Panc1 (cell line): Measurements from ENCODE around the gene PCBP2. TPM values are rescaled to one million over a fixed set of nuclear protein-coding genes. Genes with fewer than 3 reads are reported as not detected.

Experiments used
- ATAC-seq: fragments of 200-7000 bp; cut with Tn5 transposase; 2 replicates; pipeline ENCODE4 v1.9.1; 2020; ENCODE audit warnings: mild to moderate bottlenecking, moderate library complexity
- BruUV-seq: library from RNA; stranded (reverse); fragments of 400-500 nt; replicated peaks from 2 replicates; lab custom pipeline; 2021; lab: Mats Ljungman, UMichigan
- CTCF ChIA-PET: fragments of 300-600 bp; sonication (Branson Sonifier 250); formaldehyde crosslinking; loops from one replicate; lab custom pipeline; 2022; ENCODE audit warnings: antibody characterized with exemption; lab: Charles Lee
- POLR2A ChIA-PET: fragments of 300-600 bp; sonication (Branson Sonifier 250); formaldehyde crosslinking; loops from one replicate; lab custom pipeline; 2022; ENCODE audit warnings: antibody characterized with exemption; lab: Charles Lee
- DNase-seq: peaks from one replicate; pipeline ENCODE4 v3.0.0-alpha.2; 2010; ENCODE audit warnings: low read depth, low spot score
- H3K27ac ChIP-seq: 2 replicates; pipeline ENCODE4 v1.5.1; 2011; ENCODE audit warnings: mild to moderate bottlenecking, low read length, inconsistent platforms
- H3K27me3 ChIP-seq: fragments of 200-500 bp; sonication (Bioruptor generic); 2 replicates; pipeline ENCODE4 v1.6.0; 2014; ENCODE audit warnings: low read length, inconsistent platforms; ENCODE audit not compliant: control insufficient read depth, insufficient read depth
- H3K36me3 ChIP-seq: fragments of 200-500 bp; sonication (Bioruptor generic); 2 replicates; pipeline ENCODE4 v1.5.1; 2014; ENCODE audit warnings: inconsistent platforms, mild to moderate bottlenecking, low read length, moderate library complexity; ENCODE audit not compliant: control insufficient read depth, insufficient read depth
- H3K4me1 ChIP-seq: 2 replicates; pipeline ENCODE4 v1.5.1; 2011; ENCODE audit warnings: inconsistent platforms, mild to moderate bottlenecking, low read length, moderate library complexity; ENCODE audit not compliant: control insufficient read depth, insufficient read depth
- H3K4me3 ChIP-seq, 2 experiments: 2 replicates each; pipeline ENCODE4 v1.5.1; 2011 to 2012; ENCODE audit warnings: low read depth in 2 of 2, low read length in 2 of 2, mild to moderate bottlenecking in 2 of 2, inconsistent platforms in 1 of 2, moderate library complexity in 1 of 2
- H3K9me3 ChIP-seq: fragments of 200-500 bp; sonication (Bioruptor generic); 2 replicates; pipeline ENCODE4 v1.5.1; 2014; ENCODE audit warnings: low read depth, mild to moderate bottlenecking, inconsistent platforms, low read length, moderate library complexity; ENCODE audit not compliant: control insufficient read depth, insufficient read depth
- CTCF ChIP-seq: fragments of 450-650 bp; IDR thresholded peaks from 2 replicates; pipeline ENCODE4 v1.5.1; 2017; ENCODE audit warnings: mild to moderate bottlenecking
- POLR2AphosphoS5 ChIP-seq: IDR thresholded peaks from 2 replicates; pipeline ENCODE4 v1.6.1; 2012; ENCODE audit warnings: mild to moderate bottlenecking, low read depth, low read length, moderate library complexity
- REST ChIP-seq, 2 experiments: IDR thresholded peaks; 2 replicates each; pipeline ENCODE4 v1.6.1; 2011 to 2012; ENCODE audit warnings: low read depth in 2 of 2, control low read depth in 1 of 2, low read length in 1 of 2, mild to moderate bottlenecking in 1 of 2, moderate library complexity in 1 of 2; ENCODE audit not compliant: insufficient read depth in 1 of 2
- SIN3A ChIP-seq: IDR thresholded peaks from 2 replicates; pipeline ENCODE4 v1.6.1; 2012; ENCODE audit warnings: low read depth, mild to moderate bottlenecking, low read length, moderate library complexity, borderline replicate concordance; ENCODE audit not compliant: insufficient read depth
- TCF7L2 ChIP-seq: IDR thresholded peaks from 2 replicates; pipeline ENCODE4 v1.6.1; 2011; ENCODE audit warnings: mild to moderate bottlenecking, low read depth, low read length, inconsistent platforms
- in situ Hi-C: cut with HindIII; loops from 2 replicates; pipeline ENCODE4 v1.10.0; 2016; ENCODE audit warnings: low sequenced_read_pairs, low pct_unique_long_range_greater_than_20kb
- intact Hi-C: fragments of 100-400 bp; cut with micrococcal nuclease; formaldehyde crosslinking; loops from one replicate; pipeline ENCODE4 v1.10.0; 2022; ENCODE audit not compliant: unreplicated experiment
- total RNA-seq: library from RNA; stranded (reverse); gene quantifications from one replicate; pipeline ENCODE4 v1.2.1, GENCODE V29; 2021; ENCODE audit not compliant: unreplicated experiment

Gene PCBP2
- total RNA-seq, 1 experiment from 2014 or later: 836 TPM

- CTCF ChIA-PET: interaction anchor here (0.6 kb wide), 1 partner anchor 50 kb away, joined by 5 read pairs; no protein-coding TSS in a partner anchor
- H3K4me1 ChIP-seq: peaks cover 35% of the 10 kb centered on the region
- intact Hi-C loops (no loop called here), in situ Hi-C loops (no loop called here)
- POLR2A ChIA-PET: interaction anchor here (0.5 to 1.2 kb wide), 7 partner anchors 14 to 707 kb away, joined by 3 to 6 read pairs (median 3); no protein-coding TSS in a partner anchor
- DNase-seq (peak; percentile 96), ATAC-seq (peak; percentile 88)
- H3K4me3 ChIP-seq: peak within 1 kb of the TSS; percentile 66 to 80
- H3K27me3 ChIP-seq: no peaks in the 10 kb centered on the region
- TF ChIP-seq REST (IDR thresholded peaks at IDR 0.05; ENCODE audit: insufficient read depth in 1 of 2, low read depth in 2 of 2, low read length in 1 of 2): no peak
- peak; percentile 86 for TF ChIP-seq POLR2AphosphoS5
- TF ChIP-seq SIN3A: 0 out of 2 replicates have a peak, but pooled peaks have one; percentile 13
- TF ChIP-seq CTCF: no peak
- TF ChIP-seq TCF7L2: no peak
- no TSS peak for BruUV-seq
- no peaks in the 10 kb centered on the region; the same call in 1 of the 2 replicates for H3K36me3 ChIP-seq
- H3K9me3 ChIP-seq: no peaks in the 10 kb centered on the region
- peak within 1 kb of the TSS; percentile 98 for H3K27ac ChIP-seq
These were observed 49.1 kb downstream of the PCBP2 start, which contains the start of gene TARBP2 for GRCh38 chr12:53500776-53501614. Gene TARBP2, plus strand, starts transcription at chr12:53501283. Its CDS starts 126 bp downstream, at chr12:53501409.

DNA sequence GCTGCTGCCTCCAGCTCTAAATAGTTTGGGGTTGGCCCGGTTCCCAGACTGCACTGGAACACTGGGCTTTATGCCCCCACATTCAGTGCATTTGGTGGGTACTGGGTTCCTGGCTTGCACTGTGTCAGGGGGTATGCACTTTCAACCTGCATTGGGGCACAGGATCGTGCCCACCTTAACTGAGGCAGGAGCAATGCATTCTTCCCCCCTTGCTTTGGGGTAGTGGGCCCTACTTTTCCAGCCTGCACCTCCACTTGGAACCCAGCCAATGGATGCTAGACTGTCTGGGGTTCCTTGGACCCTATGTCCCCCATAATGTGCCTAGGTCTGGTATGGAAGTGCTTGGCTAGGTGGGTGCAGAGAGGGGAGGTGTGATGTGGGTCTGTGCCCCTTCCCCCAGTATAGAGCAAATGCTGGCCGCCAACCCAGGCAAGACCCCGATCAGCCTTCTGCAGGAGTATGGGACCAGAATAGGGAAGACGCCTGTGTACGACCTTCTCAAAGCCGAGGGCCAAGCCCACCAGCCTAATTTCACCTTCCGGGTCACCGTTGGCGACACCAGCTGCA, 49.8 kb downstream of the PCBP2 start:
- BruUV-seq: TSS peak; percentile 79
- intact Hi-C loops (no loop called here), in situ Hi-C loops (no loop called here)
- DNase-seq: no peak
- CTCF ChIA-PET: interaction anchor here (0.6 kb wide), 1 partner anchor 51 kb away, joined by 5 read pairs; no protein-coding TSS in a partner anchor
- no peaks in the 10 kb centered on the region; the same call in none of the 2 replicates for H3K36me3 ChIP-seq
- no peak for ATAC-seq
- peaks cover 35% of the 10 kb centered on the region for H3K4me1 ChIP-seq
- no peaks in the 10 kb centered on the region for H3K27me3 ChIP-seq
- H3K27ac ChIP-seq: peak overlapping the region; percentile 98
- H3K9me3 ChIP-seq: no peaks in the 10 kb centered on the region
- POLR2A ChIA-PET: interaction anchor here (1.0 to 1.2 kb wide), 3 partner anchors 14 to 80 kb away, joined by 3 to 6 read pairs (median 3); no protein-coding TSS in a partner anchor
- H3K4me3 ChIP-seq: peak overlapping the region; percentile 66 to 80
- TF ChIP-seq POLR2AphosphoS5 (peak; percentile 18; the same call in 1 of the 2 replicates), SIN3A (no peak)
